GM12878 (cell line): ENCODE data around the gene CORO1A. TPM values are rescaled to one million over a fixed set of nuclear protein-coding genes. Genes with fewer than 3 reads are reported as not detected.

Experiments used
- BMI1 ChIP-seq: fragments of 450-650 bp; IDR thresholded peaks from 2 replicates; pipeline ENCODE4 v1.6.1; 2016; ENCODE audit warnings: mild to moderate bottlenecking, moderate library complexity, borderline replicate concordance
- CEBPB ChIP-seq, 2 experiments: fragments of 150-350 bp in 1 of 2; IDR thresholded peaks; 2 replicates each; pipeline ENCODE4 v1.6.1; 2012 to 2014; ENCODE audit warnings: low read depth in 2 of 2, low read length in 2 of 2, borderline replicate concordance in 1 of 2, inconsistent platforms in 1 of 2
- CHD2 ChIP-seq: IDR thresholded peaks from 2 replicates; pipeline ENCODE4 v1.6.1; 2011; ENCODE audit warnings: low read depth, low read length, improper control_type of control experiment, borderline replicate concordance
- CHD4 ChIP-seq: fragments of 200-600 bp; sonication (generic); IDR thresholded peaks from 2 replicates; pipeline ENCODE4 v1.6.1; 2016; ENCODE audit warnings: mild to moderate bottlenecking
- DPF2 ChIP-seq: fragments of 450-650 bp; IDR thresholded peaks from 2 replicates; pipeline ENCODE4 v1.6.1; 2017; ENCODE audit warnings: mild to moderate bottlenecking
- EGR1 ChIP-seq, 2 experiments: IDR thresholded peaks; 1 replicate in 1 of 2; 2 replicates in 1 of 2; pipeline ENCODE4 v1.6.1; 2011 to 2012; ENCODE audit warnings: low read depth in 2 of 2, low read length in 2 of 2, borderline replicate concordance in 1 of 2, mild to moderate bottlenecking in 1 of 2, moderate library complexity in 1 of 2
- GABPA ChIP-seq: IDR thresholded peaks from 2 replicates; pipeline ENCODE4 v1.6.1; 2014; ENCODE audit warnings: antibody characterized with exemption, low read depth, mild to moderate bottlenecking, inconsistent platforms
- HSF1 ChIP-seq: fragments of 150-350 bp; IDR thresholded peaks from 2 replicates; pipeline ENCODE4 v1.6.1; 2014; ENCODE audit warnings: mild to moderate bottlenecking, low read depth, low read length
- IRF4 ChIP-seq: IDR thresholded peaks from 2 replicates; pipeline ENCODE4 v1.6.1; 2011; ENCODE audit warnings: low read depth, low read length
- MYB ChIP-seq: fragments of 150-350 bp; IDR thresholded peaks from 2 replicates; pipeline ENCODE4 v1.6.1; 2014; ENCODE audit warnings: mild to moderate bottlenecking, low read depth, low read length, borderline replicate concordance
- NBN ChIP-seq: fragments of 450-650 bp; IDR thresholded peaks from 2 replicates; pipeline ENCODE4 v1.6.1; 2016
- NR2C1 ChIP-seq: fragments of 450-650 bp; IDR thresholded peaks from 2 replicates; pipeline ENCODE4 v1.6.1; 2017; ENCODE audit warnings: antibody characterized with exemption, mild to moderate bottlenecking, moderate library complexity
- PAX5 ChIP-seq: IDR thresholded peaks from 2 replicates; pipeline ENCODE4 v1.6.1; 2011; ENCODE audit warnings: low read depth, low read length, borderline replicate concordance
- RB1 ChIP-seq: fragments of 450-650 bp; formaldehyde crosslinking; IDR thresholded peaks from 2 replicates; pipeline ENCODE4 v1.6.1; 2017; ENCODE audit warnings: mild to moderate bottlenecking, borderline replicate concordance
- RELA ChIP-seq: fragments of 450-650 bp; IDR thresholded peaks from 2 replicates; pipeline ENCODE4 v1.8.0; 2014; ENCODE audit warnings: borderline replicate concordance; ENCODE audit not compliant: partially characterized antibody
- SP1 ChIP-seq: IDR thresholded peaks from one replicate; pipeline ENCODE4 v1.6.1; 2011; ENCODE audit warnings: low read depth, low read length
- ZNF207 ChIP-seq: fragments of 450-650 bp; IDR thresholded peaks from 2 replicates; pipeline ENCODE4 v1.6.1; 2014; ENCODE audit warnings: antibody characterized with exemption, mild to moderate bottlenecking, borderline replicate concordance
- ZNF384 ChIP-seq: IDR thresholded peaks from 2 replicates; pipeline ENCODE4 v1.6.1; 2012; ENCODE audit warnings: low read depth, mild to moderate bottlenecking, low read length, improper control_type of control experiment, borderline replicate concordance
- polyA plus RNA-seq, 11 experiments: library from polyadenylated mRNA; depleted of rRNA in 4 of 11; unstranded in 6 of 11; stranded (reverse) in 5 of 11; fragments of >200 nt; fragmentation: Nextera tagmentation in 4 of 11; fragmentation: Illumina TruSeq in 1 of 11; extraction: Ambion mirVana in 4 of 11; extraction: Trizol in 1 of 11; gene quantifications; 1 replicate in 1 of 11; 2 replicates in 10 of 11; pipeline versions ENCODE4 v1.2.1 to v1.2.3, GENCODE V29; 2011 to 2016; ENCODE audit warnings: inconsistent platforms in 2 of 11, missing spikeins in 2 of 11, low read depth in 1 of 11
- total RNA-seq, 4 experiments: library from RNA; depleted of rRNA in 3 of 4; stranded (reverse); fragments of >200 nt in 3 of 4; fragmentation: Illumina TruSeq in 1 of 4; extraction: Trizol in 1 of 4; gene quantifications; 2 replicates each; pipeline versions ENCODE4 v1.2.1 to v1.2.3, GENCODE V29; 2013 to 2021
- TF ChIP-seq, protein P1 (sequence below): fragments of 450-650 bp; conservative IDR thresholded peaks from 2 replicates; pipeline ENCODE4 v1.6.1; 2017; ENCODE audit warnings: mild to moderate bottlenecking, moderate library complexity
- TF ChIP-seq, protein P2 (sequence below): IDR thresholded peaks from 2 replicates; pipeline ENCODE4 v1.6.1; 2012; ENCODE audit warnings: improper control_type of control experiment, low read depth, low read length; ENCODE audit not compliant: insufficient replicate concordance

CORO1A gene
- total and polyA plus RNA-seq, 10 of the 15 experiments (the other 5 are each of a cell fraction or from before 2014, with no cell fraction given) = 16.3 to 1,464 (median 714) TPM

- TF ChIP-seq, protein P1, sequence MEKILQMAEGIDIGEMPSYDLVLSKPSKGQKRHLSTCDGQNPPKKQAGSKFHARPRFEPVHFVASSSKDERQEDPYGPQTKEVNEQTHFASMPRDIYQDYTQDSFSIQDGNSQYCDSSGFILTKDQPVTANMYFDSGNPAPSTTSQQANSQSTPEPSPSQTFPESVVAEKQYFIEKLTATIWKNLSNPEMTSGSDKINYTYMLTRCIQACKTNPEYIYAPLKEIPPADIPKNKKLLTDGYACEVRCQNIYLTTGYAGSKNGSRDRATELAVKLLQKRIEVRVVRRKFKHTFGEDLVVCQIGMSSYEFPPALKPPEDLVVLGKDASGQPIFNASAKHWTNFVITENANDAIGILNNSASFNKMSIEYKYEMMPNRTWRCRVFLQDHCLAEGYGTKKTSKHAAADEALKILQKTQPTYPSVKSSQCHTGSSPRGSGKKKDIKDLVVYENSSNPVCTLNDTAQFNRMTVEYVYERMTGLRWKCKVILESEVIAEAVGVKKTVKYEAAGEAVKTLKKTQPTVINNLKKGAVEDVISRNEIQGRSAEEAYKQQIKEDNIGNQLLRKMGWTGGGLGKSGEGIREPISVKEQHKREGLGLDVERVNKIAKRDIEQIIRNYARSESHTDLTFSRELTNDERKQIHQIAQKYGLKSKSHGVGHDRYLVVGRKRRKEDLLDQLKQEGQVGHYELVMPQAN = no peak; the same call in 1 of the 2 replicates
- peak; percentile 37 for TF ChIP-seq SP1
- TF ChIP-seq PAX5 = 0 out of 2 replicates have a peak, but pooled peaks have one; percentile 18
- peak; percentile 72; the same call in 1 of the 2 replicates for TF ChIP-seq CHD2
- TF ChIP-seq DPF2 = no peak
- TF ChIP-seq NBN = 0 out of 2 replicates have a peak, but pooled peaks have one; percentile 33
- no peak; the same call in 1 of the 2 replicates for TF ChIP-seq NR2C1
- no peak for TF ChIP-seq GABPA
- no peak for TF ChIP-seq ZNF207
- TF ChIP-seq HSF1 = no peak
- TF ChIP-seq RELA = no peak
- TF ChIP-seq CHD4 = 0 out of 2 replicates have a peak, but pooled peaks have one; percentile 86
- no peak for TF ChIP-seq RB1
- TF ChIP-seq IRF4 = 0 out of 2 replicates have a peak, but pooled peaks have one; percentile 12
- TF ChIP-seq ZNF384 = no peak
- no peak; a peak in 1 of 3 replicates for TF ChIP-seq EGR1 (IDR thresholded peaks at IDR 0.05; ENCODE audit: borderline replicate concordance in 1 of 2, low read depth in 2 of 2, low read length in 2 of 2)
- TF ChIP-seq MYB = no peak
- no peak; the same call in 1 of the 2 replicates for TF ChIP-seq BMI1
- TF ChIP-seq, protein P2, sequence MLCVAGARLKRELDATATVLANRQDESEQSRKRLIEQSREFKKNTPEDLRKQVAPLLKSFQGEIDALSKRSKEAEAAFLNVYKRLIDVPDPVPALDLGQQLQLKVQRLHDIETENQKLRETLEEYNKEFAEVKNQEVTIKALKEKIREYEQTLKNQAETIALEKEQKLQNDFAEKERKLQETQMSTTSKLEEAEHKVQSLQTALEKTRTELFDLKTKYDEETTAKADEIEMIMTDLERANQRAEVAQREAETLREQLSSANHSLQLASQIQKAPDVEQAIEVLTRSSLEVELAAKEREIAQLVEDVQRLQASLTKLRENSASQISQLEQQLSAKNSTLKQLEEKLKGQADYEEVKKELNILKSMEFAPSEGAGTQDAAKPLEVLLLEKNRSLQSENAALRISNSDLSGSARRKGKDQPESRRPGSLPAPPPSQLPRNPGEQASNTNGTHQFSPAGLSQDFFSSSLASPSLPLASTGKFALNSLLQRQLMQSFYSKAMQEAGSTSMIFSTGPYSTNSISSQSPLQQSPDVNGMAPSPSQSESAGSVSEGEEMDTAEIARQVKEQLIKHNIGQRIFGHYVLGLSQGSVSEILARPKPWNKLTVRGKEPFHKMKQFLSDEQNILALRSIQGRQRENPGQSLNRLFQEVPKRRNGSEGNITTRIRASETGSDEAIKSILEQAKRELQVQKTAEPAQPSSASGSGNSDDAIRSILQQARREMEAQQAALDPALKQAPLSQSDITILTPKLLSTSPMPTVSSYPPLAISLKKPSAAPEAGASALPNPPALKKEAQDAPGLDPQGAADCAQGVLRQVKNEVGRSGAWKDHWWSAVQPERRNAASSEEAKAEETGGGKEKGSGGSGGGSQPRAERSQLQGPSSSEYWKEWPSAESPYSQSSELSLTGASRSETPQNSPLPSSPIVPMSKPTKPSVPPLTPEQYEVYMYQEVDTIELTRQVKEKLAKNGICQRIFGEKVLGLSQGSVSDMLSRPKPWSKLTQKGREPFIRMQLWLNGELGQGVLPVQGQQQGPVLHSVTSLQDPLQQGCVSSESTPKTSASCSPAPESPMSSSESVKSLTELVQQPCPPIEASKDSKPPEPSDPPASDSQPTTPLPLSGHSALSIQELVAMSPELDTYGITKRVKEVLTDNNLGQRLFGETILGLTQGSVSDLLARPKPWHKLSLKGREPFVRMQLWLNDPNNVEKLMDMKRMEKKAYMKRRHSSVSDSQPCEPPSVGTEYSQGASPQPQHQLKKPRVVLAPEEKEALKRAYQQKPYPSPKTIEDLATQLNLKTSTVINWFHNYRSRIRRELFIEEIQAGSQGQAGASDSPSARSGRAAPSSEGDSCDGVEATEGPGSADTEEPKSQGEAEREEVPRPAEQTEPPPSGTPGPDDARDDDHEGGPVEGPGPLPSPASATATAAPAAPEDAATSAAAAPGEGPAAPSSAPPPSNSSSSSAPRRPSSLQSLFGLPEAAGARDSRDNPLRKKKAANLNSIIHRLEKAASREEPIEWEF = no peak
- peak in 1 of 2 experiments; percentile 65; a peak in 1 of 4 replicates for TF ChIP-seq CEBPB (IDR thresholded peaks at IDR 0.05; ENCODE audit: borderline replicate concordance in 1 of 2, low read depth in 2 of 2, low read length in 2 of 2)
Measured at GRCh38 chr16:30185683-30186421, 2.5 kb downstream of the CORO1A start (continued).
